WI38 (cell line): ENCODE results near the gene LRRC3B.

ENCODE experiments used
- H3K4me3 ChIP-seq: 2 replicates; pipeline ENCODE4 v1.5.1; 2011; ENCODE audit warnings: low read depth, mild to moderate bottlenecking, control low read depth, low read length
- CTCF ChIP-seq: IDR thresholded peaks from 2 replicates; pipeline ENCODE4 v1.5.1; 2012; ENCODE audit warnings: low read depth, mild to moderate bottlenecking, control low read depth, low read length

The LRRC3B gene

GRCh38 chr3:26622621-26623418 lies at the start of gene LRRC3B:
Gene LRRC3B (plus strand): TSS chr3:26622772. CDS start chr3:26709673, 86,901 bp downstream.
- H3K4me3 ChIP-seq: no peak within 1 kb of the TSS
- no peak for TF ChIP-seq CTCF

- H3K4me3 ChIP-seq: no peak overlapping the region
- no peak for TF ChIP-seq CTCF
These were observed 47.8 kb upstream of the LRRC3B start for GRCh38 chr3:26574766-26575165.

GRCh38 chr3:26579116-26579515 lies 43.5 kb upstream of the LRRC3B start:
- no peak for TF ChIP-seq CTCF

GRCh38 chr3:26587571-26587970 lies 35.0 kb upstream of the LRRC3B start:
- H3K4me3 ChIP-seq: no peak overlapping the region

More at GRCh38 chr3:26579116-26579515, 43.5 kb upstream of the LRRC3B start:
- no peak overlapping the region for H3K4me3 ChIP-seq

GRCh38 chr3:26588931-26589330 lies 33.6 kb upstream of the LRRC3B start:
- no peak overlapping the region for H3K4me3 ChIP-seq
- TF ChIP-seq CTCF: no peak

More at GRCh38 chr3:26587571-26587970, 35.0 kb upstream of the LRRC3B start:
- no peak for TF ChIP-seq CTCF

- H3K4me3 ChIP-seq: no peak overlapping the region
- no peak for TF ChIP-seq CTCF
These were observed 32.9 kb upstream of the LRRC3B start for GRCh38 chr3:26589678-26590077.

- H3K4me3 ChIP-seq: no peak overlapping the region
- TF ChIP-seq CTCF: no peak
These were observed 31.6 kb upstream of the LRRC3B start for GRCh38 chr3:26590919-26591484.
